ENCODE data around the gene TCF4. TPM values are rescaled to one million over a fixed set of nuclear protein-coding genes. Genes with fewer than 3 reads are reported as not detected.
A peak's percentile ranks its signal among the peaks of the same experiment; 100 is the strongest.

TCF4 gene
- polyA plus RNA-seq (2012; ENCODE audit: low read depth, missing spikeins), result 23.4 TPM

- FAIRE-seq (peak; percentile 80), DNase-seq (ENCODE audit: insufficient read length, low spot score) (no peak)
- TF ChIP-seq TAF1 (IDR thresholded peaks at IDR 0.05; ENCODE audit: low read depth, low read length) (no peak), PAX5 (IDR thresholded peaks at IDR 0.05; ENCODE audit: insufficient read depth, low read length, severe bottlenecking) (no peak), SPI1 (IDR thresholded peaks at IDR 0.05; ENCODE audit: low read depth, low read length) (no peak), POLR2AphosphoS5 (IDR thresholded peaks at IDR 0.05; ENCODE audit: low read depth, low read length) (no peak), POLR2A (IDR thresholded peaks at IDR 0.05; ENCODE audit: low read depth, low read length) (no peak), POU2F2 (IDR thresholded peaks at IDR 0.05; ENCODE audit: low read depth, low read length) (no peak)
Observed at GRCh38 chr18:55588111-55588869, at the start of gene TCF4. TSS of gene TCF4 (minus strand) at chr18:55588192. CDS start at chr18:55587116, 1,076 bp downstream.

GRCh38 chr18:55637204-55637603 lies 49.2 kb upstream of the TCF4 start:
- FAIRE-seq, result no peak
- DNase-seq (ENCODE audit: insufficient read length, low spot score), result no peak
- TF ChIP-seq PAX5 (IDR thresholded peaks at IDR 0.05; ENCODE audit: insufficient read depth, low read length, severe bottlenecking) (no peak), POLR2AphosphoS5 (IDR thresholded peaks at IDR 0.05; ENCODE audit: low read depth, low read length) (no peak), POLR2A (IDR thresholded peaks at IDR 0.05; ENCODE audit: low read depth, low read length) (no peak), SPI1 (IDR thresholded peaks at IDR 0.05; ENCODE audit: low read depth, low read length) (no peak), POU2F2 (IDR thresholded peaks at IDR 0.05; ENCODE audit: low read depth, low read length) (no peak), TAF1 (IDR thresholded peaks at IDR 0.05; ENCODE audit: low read depth, low read length) (no peak)

GRCh38 chr18:55635439-55635838 lies 47.4 kb upstream of the TCF4 start:
- no peak for FAIRE-seq
- no peak for DNase-seq (ENCODE audit: insufficient read length, low spot score)
- TF ChIP-seq POU2F2 (IDR thresholded peaks at IDR 0.05; ENCODE audit: low read depth, low read length) (no peak), SPI1 (IDR thresholded peaks at IDR 0.05; ENCODE audit: low read depth, low read length) (no peak), POLR2AphosphoS5 (IDR thresholded peaks at IDR 0.05; ENCODE audit: low read depth, low read length) (no peak), TAF1 (IDR thresholded peaks at IDR 0.05; ENCODE audit: low read depth, low read length) (no peak), PAX5 (IDR thresholded peaks at IDR 0.05; ENCODE audit: insufficient read depth, low read length, severe bottlenecking) (no peak), POLR2A (IDR thresholded peaks at IDR 0.05; ENCODE audit: low read depth, low read length) (no peak)

- DNase-seq (ENCODE audit: insufficient read length, low spot score), result no peak
- TF ChIP-seq POLR2AphosphoS5 (IDR thresholded peaks at IDR 0.05; ENCODE audit: low read depth, low read length) (no peak), POLR2A (IDR thresholded peaks at IDR 0.05; ENCODE audit: low read depth, low read length) (no peak), PAX5 (IDR thresholded peaks at IDR 0.05; ENCODE audit: insufficient read depth, low read length, severe bottlenecking) (no peak), POU2F2 (IDR thresholded peaks at IDR 0.05; ENCODE audit: low read depth, low read length) (no peak), SPI1 (IDR thresholded peaks at IDR 0.05; ENCODE audit: low read depth, low read length) (no peak), TAF1 (IDR thresholded peaks at IDR 0.05; ENCODE audit: low read depth, low read length) (no peak)
- FAIRE-seq, result no peak
Observed at GRCh38 chr18:55634545-55634944, 46.6 kb upstream of the TCF4 start.

- DNase-seq (ENCODE audit: insufficient read length, low spot score) (no peak), FAIRE-seq (no peak)
- TF ChIP-seq TAF1 (IDR thresholded peaks at IDR 0.05; ENCODE audit: low read depth, low read length) (no peak), POLR2A (IDR thresholded peaks at IDR 0.05; ENCODE audit: low read depth, low read length) (no peak), POU2F2 (IDR thresholded peaks at IDR 0.05; ENCODE audit: low read depth, low read length) (no peak)
Observed at GRCh38 chr18:55633032-55633431, 45.0 kb upstream of the TCF4 start.

GRCh38 chr18:55629133-55629532 lies 41.1 kb upstream of the TCF4 start:
- no peak for TF ChIP-seq TAF1 (IDR thresholded peaks at IDR 0.05; ENCODE audit: low read depth, low read length)
- TF ChIP-seq POLR2A (IDR thresholded peaks at IDR 0.05; ENCODE audit: low read depth, low read length), result no peak
- no peak for TF ChIP-seq POU2F2 (IDR thresholded peaks at IDR 0.05; ENCODE audit: low read depth, low read length)
- no peak for TF ChIP-seq PAX5 (IDR thresholded peaks at IDR 0.05; ENCODE audit: insufficient read depth, low read length, severe bottlenecking)
- no peak for TF ChIP-seq SPI1 (IDR thresholded peaks at IDR 0.05; ENCODE audit: low read depth, low read length)
- TF ChIP-seq POLR2AphosphoS5 (IDR thresholded peaks at IDR 0.05; ENCODE audit: low read depth, low read length), result no peak
- FAIRE-seq (no peak), DNase-seq (ENCODE audit: insufficient read length, low spot score) (no peak)

GRCh38 chr18:55627007-55627406 lies 39.0 kb upstream of the TCF4 start:
- FAIRE-seq, result no peak
- no peak for DNase-seq (ENCODE audit: insufficient read length, low spot score)
- TF ChIP-seq POLR2AphosphoS5 (IDR thresholded peaks at IDR 0.05; ENCODE audit: low read depth, low read length), result no peak
- no peak for TF ChIP-seq PAX5 (IDR thresholded peaks at IDR 0.05; ENCODE audit: insufficient read depth, low read length, severe bottlenecking)
- TF ChIP-seq POU2F2 (IDR thresholded peaks at IDR 0.05; ENCODE audit: low read depth, low read length), result no peak
- no peak for TF ChIP-seq TAF1 (IDR thresholded peaks at IDR 0.05; ENCODE audit: low read depth, low read length)
- TF ChIP-seq SPI1 (IDR thresholded peaks at IDR 0.05; ENCODE audit: low read depth, low read length), result no peak
- no peak for TF ChIP-seq POLR2A (IDR thresholded peaks at IDR 0.05; ENCODE audit: low read depth, low read length)

GRCh38 chr18:55625901-55626300 lies 37.9 kb upstream of the TCF4 start:
- FAIRE-seq (no peak), DNase-seq (ENCODE audit: insufficient read length, low spot score) (no peak)
- TF ChIP-seq PAX5 (IDR thresholded peaks at IDR 0.05; ENCODE audit: insufficient read depth, low read length, severe bottlenecking) (no peak), TAF1 (IDR thresholded peaks at IDR 0.05; ENCODE audit: low read depth, low read length) (no peak), POU2F2 (IDR thresholded peaks at IDR 0.05; ENCODE audit: low read depth, low read length) (no peak), POLR2A (IDR thresholded peaks at IDR 0.05; ENCODE audit: low read depth, low read length) (no peak), POLR2AphosphoS5 (IDR thresholded peaks at IDR 0.05; ENCODE audit: low read depth, low read length) (no peak), SPI1 (IDR thresholded peaks at IDR 0.05; ENCODE audit: low read depth, low read length) (no peak)

- TF ChIP-seq POLR2A (IDR thresholded peaks at IDR 0.05; ENCODE audit: low read depth, low read length) (no peak), TAF1 (IDR thresholded peaks at IDR 0.05; ENCODE audit: low read depth, low read length) (no peak), SPI1 (IDR thresholded peaks at IDR 0.05; ENCODE audit: low read depth, low read length) (no peak), POU2F2 (IDR thresholded peaks at IDR 0.05; ENCODE audit: low read depth, low read length) (no peak), POLR2AphosphoS5 (IDR thresholded peaks at IDR 0.05; ENCODE audit: low read depth, low read length) (no peak), PAX5 (IDR thresholded peaks at IDR 0.05; ENCODE audit: insufficient read depth, low read length, severe bottlenecking) (no peak)
- FAIRE-seq, result no peak
- DNase-seq (ENCODE audit: insufficient read length, low spot score), result no peak
Observed at GRCh38 chr18:55623626-55624025, 35.6 kb upstream of the TCF4 start.
